ENCODE measurements around the gene FBN2.

DNA sequence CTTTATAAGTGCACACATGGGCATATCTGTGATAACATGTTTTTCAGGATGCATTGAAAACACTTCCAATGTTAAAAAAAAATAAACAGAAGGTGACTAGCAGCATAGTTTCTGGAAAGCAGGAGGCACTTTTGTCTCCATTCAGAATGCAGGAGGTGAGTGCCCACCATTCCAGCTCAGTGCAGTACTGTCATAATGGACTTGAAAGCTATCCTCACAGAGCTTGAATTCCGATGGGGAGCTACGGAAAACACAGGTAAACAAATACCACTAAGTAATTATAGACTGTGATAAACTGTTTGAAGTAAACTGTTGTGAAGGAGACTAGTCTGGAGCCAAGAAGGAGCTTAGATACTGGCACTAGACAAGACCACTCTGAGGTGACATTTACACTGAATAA is 9.9 kb downstream of the FBN2 start:
- no peak for TF ChIP-seq POLR2A (IDR thresholded peaks at IDR 0.05)
- TF ChIP-seq, protein P1, sequence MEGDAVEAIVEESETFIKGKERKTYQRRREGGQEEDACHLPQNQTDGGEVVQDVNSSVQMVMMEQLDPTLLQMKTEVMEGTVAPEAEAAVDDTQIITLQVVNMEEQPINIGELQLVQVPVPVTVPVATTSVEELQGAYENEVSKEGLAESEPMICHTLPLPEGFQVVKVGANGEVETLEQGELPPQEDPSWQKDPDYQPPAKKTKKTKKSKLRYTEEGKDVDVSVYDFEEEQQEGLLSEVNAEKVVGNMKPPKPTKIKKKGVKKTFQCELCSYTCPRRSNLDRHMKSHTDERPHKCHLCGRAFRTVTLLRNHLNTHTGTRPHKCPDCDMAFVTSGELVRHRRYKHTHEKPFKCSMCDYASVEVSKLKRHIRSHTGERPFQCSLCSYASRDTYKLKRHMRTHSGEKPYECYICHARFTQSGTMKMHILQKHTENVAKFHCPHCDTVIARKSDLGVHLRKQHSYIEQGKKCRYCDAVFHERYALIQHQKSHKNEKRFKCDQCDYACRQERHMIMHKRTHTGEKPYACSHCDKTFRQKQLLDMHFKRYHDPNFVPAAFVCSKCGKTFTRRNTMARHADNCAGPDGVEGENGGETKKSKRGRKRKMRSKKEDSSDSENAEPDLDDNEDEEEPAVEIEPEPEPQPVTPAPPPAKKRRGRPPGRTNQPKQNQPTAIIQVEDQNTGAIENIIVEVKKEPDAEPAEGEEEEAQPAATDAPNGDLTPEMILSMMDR (IDR thresholded peaks at IDR 0.05), result no peak
- no peak for TF ChIP-seq POLR2AphosphoS5 (IDR thresholded peaks at IDR 0.05; ENCODE audit: insufficient read depth in 1 of 2, low read depth in 1 of 2)
